Tibial nerve (tissue), 4 donors: ENCODE data around the gene SCN8A.

Experiments
- CTCF ChIP-seq, 5 experiments: fragments of 200-600 bp in 3 of 5; fragments of 450-650 bp in 2 of 5; sonication (generic) in 3 of 5; IDR thresholded peaks; one replicate each; pipeline ENCODE4 v1.5.1; 2016 to 2019; ENCODE audit warnings: antibody characterized with exemption in 5 of 5, mild to moderate bottlenecking in 3 of 5, moderate library complexity in 2 of 5
- EP300 ChIP-seq, 2 donors: sonication (generic); formaldehyde crosslinking; IDR thresholded peaks; one replicate each; pipeline ENCODE4 v1.6.1; 2017; ENCODE audit warnings: antibody characterized with exemption in 2 of 2, mild to moderate bottlenecking in 1 of 2
- POLR2A ChIP-seq, 2 donors: fragments of 450-650 bp; IDR thresholded peaks; one replicate each; pipeline ENCODE4 v1.6.1; 2017; ENCODE audit warnings: antibody characterized with exemption in 2 of 2, mild to moderate bottlenecking in 2 of 2, moderate library complexity in 2 of 2

DNA sequence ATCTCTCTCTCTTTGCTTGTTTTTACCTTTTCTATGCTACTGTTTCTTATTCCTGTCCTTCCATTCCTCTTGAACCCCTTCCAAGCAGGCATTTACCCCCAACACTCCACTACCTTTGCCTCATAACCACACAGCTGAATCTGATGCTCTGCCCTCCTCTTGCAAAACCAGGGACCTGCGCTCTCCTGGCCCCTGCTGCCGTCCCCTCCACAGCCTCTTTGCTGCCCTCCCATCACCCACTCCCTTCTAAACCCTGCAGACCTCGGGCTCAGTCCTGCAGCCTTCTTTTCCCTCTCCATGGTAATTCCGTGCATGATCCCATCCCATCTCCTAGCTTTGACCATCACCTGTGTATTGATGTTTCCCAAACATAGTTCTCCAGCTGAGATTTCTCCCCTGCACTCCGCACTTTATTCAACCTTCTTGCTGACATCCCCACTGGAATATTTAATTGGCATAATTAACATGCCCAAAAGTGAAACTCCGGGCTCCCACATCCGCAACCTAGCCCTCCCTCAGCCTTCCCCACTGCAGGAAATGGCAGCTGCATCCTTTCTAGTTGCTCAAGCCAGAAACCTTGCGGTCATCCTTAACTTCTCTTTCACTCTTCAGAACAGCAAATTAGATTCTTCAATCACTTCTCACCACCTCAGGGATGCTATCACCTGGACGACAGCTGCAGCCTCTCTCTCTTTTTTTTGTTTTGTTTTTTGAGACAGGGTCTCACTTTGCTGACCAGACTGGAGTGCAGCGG, 241.5 kb downstream of the SCN8A start:
- TF ChIP-seq CTCF (IDR thresholded peaks at IDR 0.05) (no peak), POLR2A (IDR thresholded peaks at IDR 0.05) (no peak), EP300 (IDR thresholded peaks at IDR 0.05) (no peak)
